ENCODE results near the gene POLD4.

POLD4 gene

DNA sequence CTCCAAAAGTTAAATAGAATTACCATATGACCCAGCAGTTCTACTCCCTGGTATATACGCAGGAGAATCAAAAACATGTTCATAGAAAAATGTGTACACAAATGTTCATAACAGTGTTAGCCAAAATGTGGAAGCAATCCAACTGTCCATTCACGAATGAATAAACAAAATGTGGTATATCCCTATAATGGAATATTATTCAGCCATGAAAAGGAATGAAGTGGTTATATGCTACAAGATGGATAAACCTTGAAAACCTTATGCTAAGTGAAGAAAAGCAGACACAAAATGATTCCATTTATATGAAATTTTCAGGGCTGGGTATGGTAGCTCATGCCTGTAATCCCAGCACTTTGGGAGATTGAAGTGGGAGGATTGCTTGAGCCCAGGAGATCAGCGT, 16.1 kb downstream of the POLD4 start:
- DNase-seq (no peak), ATAC-seq (ENCODE audit: insufficient read depth, low read depth) (no peak)
- H3K4me1 ChIP-seq (ENCODE audit: insufficient read depth, low read length): no peaks in the 10 kb centered on the region
- no peaks in the 10 kb centered on the region for H3K79me2 ChIP-seq (ENCODE audit: insufficient read depth, low read length)
- no peak overlapping the region for H3K27ac ChIP-seq (ENCODE audit: low read length)
- H2AFZ ChIP-seq (ENCODE audit: low read depth, low read length): no peak overlapping the region
- H3K36me3 ChIP-seq (ENCODE audit: insufficient read depth, low read length): no peaks in the 10 kb centered on the region
- H3K4me3 ChIP-seq (ENCODE audit: low read depth in 1 of 2, low read length in 2 of 2): no peak overlapping the region
- H3K9ac ChIP-seq (ENCODE audit: low read depth, low read length): no peak overlapping the region
- TF ChIP-seq EZH2 (IDR thresholded peaks at IDR 0.05; ENCODE audit: borderline replicate concordance, low read depth, low read length, severe bottlenecking): no peak
- TF ChIP-seq, protein P1, sequence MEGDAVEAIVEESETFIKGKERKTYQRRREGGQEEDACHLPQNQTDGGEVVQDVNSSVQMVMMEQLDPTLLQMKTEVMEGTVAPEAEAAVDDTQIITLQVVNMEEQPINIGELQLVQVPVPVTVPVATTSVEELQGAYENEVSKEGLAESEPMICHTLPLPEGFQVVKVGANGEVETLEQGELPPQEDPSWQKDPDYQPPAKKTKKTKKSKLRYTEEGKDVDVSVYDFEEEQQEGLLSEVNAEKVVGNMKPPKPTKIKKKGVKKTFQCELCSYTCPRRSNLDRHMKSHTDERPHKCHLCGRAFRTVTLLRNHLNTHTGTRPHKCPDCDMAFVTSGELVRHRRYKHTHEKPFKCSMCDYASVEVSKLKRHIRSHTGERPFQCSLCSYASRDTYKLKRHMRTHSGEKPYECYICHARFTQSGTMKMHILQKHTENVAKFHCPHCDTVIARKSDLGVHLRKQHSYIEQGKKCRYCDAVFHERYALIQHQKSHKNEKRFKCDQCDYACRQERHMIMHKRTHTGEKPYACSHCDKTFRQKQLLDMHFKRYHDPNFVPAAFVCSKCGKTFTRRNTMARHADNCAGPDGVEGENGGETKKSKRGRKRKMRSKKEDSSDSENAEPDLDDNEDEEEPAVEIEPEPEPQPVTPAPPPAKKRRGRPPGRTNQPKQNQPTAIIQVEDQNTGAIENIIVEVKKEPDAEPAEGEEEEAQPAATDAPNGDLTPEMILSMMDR (IDR thresholded peaks at IDR 0.05; ENCODE audit: borderline replicate concordance, extremely low read depth, low read length, poor library complexity, severe bottlenecking): no peak
- no peaks in the 10 kb centered on the region for H4K20me1 ChIP-seq (ENCODE audit: insufficient read depth, low read length)
- H3K9me3 ChIP-seq (ENCODE audit: insufficient read depth, low read length, severe bottlenecking): no peaks in the 10 kb centered on the region
- H3K4me2 ChIP-seq (ENCODE audit: insufficient read depth, low read length): no peak overlapping the region
- no peaks in the 10 kb centered on the region for H3K27me3 ChIP-seq (ENCODE audit: insufficient read depth, low read length, poor library complexity)

DNA sequence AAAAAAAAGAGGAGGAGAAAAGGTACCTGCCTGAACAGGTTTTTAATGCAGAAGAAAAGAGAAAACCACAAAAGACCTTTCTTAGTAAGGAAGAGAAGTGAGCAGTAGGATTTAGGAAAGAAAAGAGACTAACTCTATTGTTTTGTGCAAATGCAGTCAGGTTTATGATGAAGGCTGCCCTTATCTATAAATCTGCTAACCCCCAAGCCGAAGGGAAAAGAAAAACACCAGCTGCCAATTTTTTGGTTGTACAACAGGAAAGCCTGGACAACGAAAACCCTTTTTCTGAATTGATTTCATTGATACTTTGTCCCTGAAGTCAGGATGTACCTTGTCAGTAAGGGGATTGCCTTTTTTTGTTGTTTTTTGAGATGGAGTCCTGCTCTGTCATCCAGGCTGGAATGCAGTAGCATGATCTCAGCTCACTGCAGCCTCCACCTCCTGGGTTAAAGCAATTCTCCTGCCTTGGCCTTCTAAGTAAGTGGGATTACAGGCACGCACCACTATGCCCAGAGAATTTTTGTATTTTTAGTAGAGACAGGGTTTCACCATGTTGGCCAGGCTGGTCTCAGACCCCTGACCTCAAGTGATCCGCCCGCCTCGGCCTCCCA, 21.2 kb downstream of the POLD4 start:
- no peaks in the 10 kb centered on the region for H3K9me3 ChIP-seq (ENCODE audit: insufficient read depth, low read length, severe bottlenecking)

DNA sequence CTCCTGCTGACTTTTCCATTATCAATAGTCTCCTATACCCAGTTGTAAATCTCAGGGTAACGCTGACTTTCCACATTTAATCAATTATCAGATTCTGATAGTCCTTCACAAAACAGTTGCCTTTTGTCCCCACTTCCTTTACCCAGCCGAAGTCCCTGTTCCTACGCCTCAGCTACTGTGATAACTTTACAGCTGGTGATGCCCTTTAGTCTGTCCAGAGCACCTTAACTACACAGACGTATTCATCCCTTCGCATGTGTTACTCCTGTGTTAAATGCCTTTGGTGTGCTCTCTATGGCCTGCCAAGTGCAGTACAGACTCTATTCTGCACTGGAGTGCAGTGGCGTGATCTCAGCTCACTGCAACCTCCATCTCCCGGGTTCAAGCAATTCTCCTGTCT, 29.8 kb downstream of the POLD4 start:
- Histone ChIP-seq H3K36me3 (ENCODE audit: insufficient read depth, low read length) (no peaks in the 10 kb centered on the region), H3K4me3 (ENCODE audit: low read depth in 1 of 2, low read length in 2 of 2) (no peak overlapping the region)

More for the DNA sequence above, 21.2 kb downstream of the POLD4 start:
- Histone ChIP-seq H3K4me3 (ENCODE audit: low read depth in 1 of 2, low read length in 2 of 2) (no peak overlapping the region), H3K9ac (ENCODE audit: low read depth, low read length) (no peak overlapping the region), H3K79me2 (ENCODE audit: insufficient read depth, low read length) (no peaks in the 10 kb centered on the region), H2AFZ (ENCODE audit: low read depth, low read length) (no peak overlapping the region), H3K27ac (ENCODE audit: low read length) (no peak overlapping the region), H3K4me2 (ENCODE audit: insufficient read depth, low read length) (no peak overlapping the region), H3K36me3 (ENCODE audit: insufficient read depth, low read length) (no peaks in the 10 kb centered on the region), H3K27me3 (ENCODE audit: insufficient read depth, low read length, poor library complexity) (no peaks in the 10 kb centered on the region), H4K20me1 (ENCODE audit: insufficient read depth, low read length) (no peaks in the 10 kb centered on the region), H3K4me1 (ENCODE audit: insufficient read depth, low read length) (no peaks in the 10 kb centered on the region)
- ATAC-seq (ENCODE audit: insufficient read depth, low read depth): no peak
- no peak for TF ChIP-seq EZH2 (IDR thresholded peaks at IDR 0.05; ENCODE audit: borderline replicate concordance, low read depth, low read length, severe bottlenecking)
- TF ChIP-seq, protein P1 (IDR thresholded peaks at IDR 0.05; ENCODE audit: borderline replicate concordance, extremely low read depth, low read length, poor library complexity, severe bottlenecking): no peak
- no peak for DNase-seq

More for the DNA sequence above, 29.8 kb downstream of the POLD4 start:
- Histone ChIP-seq H3K4me1 (ENCODE audit: insufficient read depth, low read length) (peaks cover 7% of the 10 kb centered on the region), H3K4me2 (ENCODE audit: insufficient read depth, low read length) (no peak overlapping the region), H4K20me1 (ENCODE audit: insufficient read depth, low read length) (no peaks in the 10 kb centered on the region), H2AFZ (ENCODE audit: low read depth, low read length) (no peak overlapping the region), H3K9me3 (ENCODE audit: insufficient read depth, low read length, severe bottlenecking) (no peaks in the 10 kb centered on the region), H3K27ac (ENCODE audit: low read length) (no peak overlapping the region), H3K9ac (ENCODE audit: low read depth, low read length) (no peak overlapping the region), H3K79me2 (ENCODE audit: insufficient read depth, low read length) (no peaks in the 10 kb centered on the region), H3K27me3 (ENCODE audit: insufficient read depth, low read length, poor library complexity) (no peaks in the 10 kb centered on the region)
- ATAC-seq (ENCODE audit: insufficient read depth, low read depth) (no peak), DNase-seq (no peak)
- TF ChIP-seq EZH2 (IDR thresholded peaks at IDR 0.05; ENCODE audit: borderline replicate concordance, low read depth, low read length, severe bottlenecking): no peak
- TF ChIP-seq, protein P1 (IDR thresholded peaks at IDR 0.05; ENCODE audit: borderline replicate concordance, extremely low read depth, low read length, poor library complexity, severe bottlenecking): no peak
